AG09319 (cell line): ENCODE measurements around the gene SLC35C1.

Source experiments
- DNase-seq: peaks from one replicate; pipeline ENCODE4 v3.0.0-alpha.2; 2010; ENCODE audit warnings: low read depth; ENCODE audit errors: extremely low read depth
- TF ChIP-seq, protein P1 (sequence below): IDR thresholded peaks from 2 replicates; pipeline ENCODE4 v1.5.1; 2011; ENCODE audit warnings: low read depth, mild to moderate bottlenecking, inconsistent platforms, low read length, moderate library complexity

Gene SLC35C1

DNA sequence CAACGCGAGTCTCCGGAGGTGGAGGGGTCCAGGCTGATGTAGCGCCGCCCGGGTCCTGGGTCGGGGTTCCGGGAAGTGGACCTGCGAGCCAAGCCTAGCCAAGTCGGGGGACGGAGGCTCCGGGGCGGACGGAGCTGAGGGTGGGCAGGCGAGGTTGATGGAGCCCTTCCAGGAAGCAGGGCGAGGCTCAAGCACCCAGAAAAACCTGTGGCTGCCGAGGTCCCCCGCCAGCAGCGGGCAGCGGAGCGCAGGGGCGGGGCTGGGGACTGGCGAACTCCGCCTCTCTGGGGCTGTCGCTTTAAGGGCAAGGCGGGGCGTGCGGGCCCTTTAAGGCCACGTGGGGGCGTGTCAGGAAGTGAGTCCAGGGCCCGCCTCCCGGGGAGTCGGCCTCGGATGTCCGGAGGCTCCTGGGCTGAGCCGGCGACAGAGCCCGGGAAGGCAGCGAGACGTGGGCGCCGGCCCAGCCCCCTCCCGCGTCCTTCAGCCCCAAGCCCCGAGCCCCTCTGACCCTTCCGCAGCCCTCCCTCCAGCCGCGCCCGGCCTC is at the start of gene SLC35C1:
SLC35C1 (plus strand) TSS at position 389 of the 544 bp plus-strand sequence. CDS start 653 bp downstream, outside the sequence.
- TF ChIP-seq, protein P1, sequence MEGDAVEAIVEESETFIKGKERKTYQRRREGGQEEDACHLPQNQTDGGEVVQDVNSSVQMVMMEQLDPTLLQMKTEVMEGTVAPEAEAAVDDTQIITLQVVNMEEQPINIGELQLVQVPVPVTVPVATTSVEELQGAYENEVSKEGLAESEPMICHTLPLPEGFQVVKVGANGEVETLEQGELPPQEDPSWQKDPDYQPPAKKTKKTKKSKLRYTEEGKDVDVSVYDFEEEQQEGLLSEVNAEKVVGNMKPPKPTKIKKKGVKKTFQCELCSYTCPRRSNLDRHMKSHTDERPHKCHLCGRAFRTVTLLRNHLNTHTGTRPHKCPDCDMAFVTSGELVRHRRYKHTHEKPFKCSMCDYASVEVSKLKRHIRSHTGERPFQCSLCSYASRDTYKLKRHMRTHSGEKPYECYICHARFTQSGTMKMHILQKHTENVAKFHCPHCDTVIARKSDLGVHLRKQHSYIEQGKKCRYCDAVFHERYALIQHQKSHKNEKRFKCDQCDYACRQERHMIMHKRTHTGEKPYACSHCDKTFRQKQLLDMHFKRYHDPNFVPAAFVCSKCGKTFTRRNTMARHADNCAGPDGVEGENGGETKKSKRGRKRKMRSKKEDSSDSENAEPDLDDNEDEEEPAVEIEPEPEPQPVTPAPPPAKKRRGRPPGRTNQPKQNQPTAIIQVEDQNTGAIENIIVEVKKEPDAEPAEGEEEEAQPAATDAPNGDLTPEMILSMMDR, result peak; percentile 18; the same call in 1 of the 2 replicates
- peak; percentile 89 for DNase-seq

DNA sequence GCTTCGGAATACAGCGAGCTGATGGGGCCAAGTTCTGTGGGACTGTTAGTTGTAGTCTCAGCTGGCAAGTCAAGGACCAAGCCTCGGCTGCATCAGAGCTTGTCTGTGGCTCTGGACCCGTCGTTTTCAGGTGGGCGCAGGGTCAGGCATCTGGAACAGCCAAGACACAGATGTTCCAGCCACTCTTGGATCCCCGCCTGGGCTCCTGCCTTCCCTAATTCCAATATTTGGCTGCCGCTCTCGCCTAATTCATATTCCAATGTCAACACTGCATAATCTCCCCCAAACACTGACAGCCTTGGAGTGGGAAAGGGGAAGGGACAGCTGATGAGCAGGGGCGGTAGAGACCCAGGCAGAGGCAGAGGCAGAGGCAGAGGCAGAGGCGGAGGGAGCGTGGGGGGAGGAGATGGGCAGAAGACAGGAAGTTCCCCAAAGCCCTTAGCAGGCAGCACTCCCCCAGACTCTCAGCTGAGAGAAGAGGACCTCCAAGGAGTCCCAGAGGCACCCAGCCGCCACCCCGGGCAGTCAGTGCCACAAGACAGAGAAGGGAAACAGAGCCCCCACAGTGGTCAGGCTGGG is 49.6 kb upstream of the SLC35C1 start:
- TF ChIP-seq, protein P1, result no peak
- no peak for DNase-seq

DNA sequence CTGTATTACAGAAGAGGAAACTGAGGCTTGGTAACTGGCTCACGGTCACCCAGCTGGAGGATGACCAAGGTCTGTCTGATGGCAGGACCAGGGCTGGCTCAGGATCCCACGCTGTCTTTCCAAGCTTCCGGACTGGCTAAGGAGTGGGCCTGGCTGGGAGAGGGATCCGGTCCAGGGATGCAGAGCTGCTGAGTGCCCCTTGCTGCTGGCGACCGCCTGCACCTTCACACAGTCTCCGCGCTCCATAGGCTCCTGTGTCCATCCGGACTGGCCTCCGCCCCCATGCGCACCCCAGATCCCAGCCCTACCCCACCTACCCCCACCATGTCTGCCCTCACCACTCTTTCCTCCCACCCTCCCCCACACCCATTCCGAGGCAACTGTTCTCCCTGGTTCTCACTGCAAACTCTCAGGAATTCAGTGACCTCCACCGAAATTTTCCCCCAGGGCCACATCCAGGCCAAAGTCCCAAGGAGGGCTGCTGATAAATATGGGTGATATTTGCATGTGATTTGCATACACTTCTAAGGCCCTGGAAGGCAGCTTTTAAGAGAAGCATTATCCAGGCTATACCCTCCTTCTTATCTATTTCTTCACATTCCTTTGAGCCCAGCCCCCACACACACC is 48.5 kb upstream of the SLC35C1 start:
- DNase-seq, result no peak
- TF ChIP-seq, protein P1, result no peak

DNA sequence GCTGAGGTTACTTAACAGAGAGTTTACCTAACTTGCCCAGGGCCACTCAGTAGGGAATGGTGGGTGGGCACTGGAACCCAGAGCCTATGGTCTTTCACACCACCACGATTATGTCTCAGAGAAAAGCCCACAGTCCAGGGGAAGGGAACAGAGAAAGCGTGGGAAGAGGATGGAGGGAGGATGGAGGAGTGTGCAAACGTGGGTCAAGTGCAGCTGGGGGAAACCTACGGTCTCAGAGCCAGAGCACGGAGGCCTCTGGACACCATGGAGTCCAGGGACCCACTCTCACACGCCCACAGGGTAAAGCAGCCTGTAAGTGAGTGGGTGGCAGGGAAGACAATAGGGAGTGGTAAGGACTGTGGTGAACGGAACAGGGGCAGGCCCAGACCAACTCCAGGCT is 47.3 kb upstream of the SLC35C1 start:
- TF ChIP-seq, protein P1, result no peak
- DNase-seq, result no peak

DNA sequence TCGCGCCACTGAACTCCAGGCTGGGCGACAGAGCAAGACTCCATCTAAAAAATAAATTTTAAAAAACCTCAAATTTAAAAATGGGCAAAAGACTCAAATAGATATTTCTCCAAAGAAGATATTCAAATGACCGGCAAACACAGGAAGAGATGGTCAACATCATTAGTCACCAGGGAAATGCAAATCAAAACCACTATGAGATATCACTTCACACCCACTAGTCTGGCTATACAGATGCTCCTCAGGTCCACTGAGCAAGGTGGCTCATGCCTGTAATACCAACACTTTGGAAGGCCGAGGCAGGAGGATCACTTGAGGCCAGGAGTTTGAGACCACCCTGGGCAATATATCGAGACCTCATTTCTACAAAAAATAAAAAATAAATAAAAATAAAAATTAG is 43.3 kb upstream of the SLC35C1 start:
- DNase-seq, result no peak
- TF ChIP-seq, protein P1, result no peak

DNA sequence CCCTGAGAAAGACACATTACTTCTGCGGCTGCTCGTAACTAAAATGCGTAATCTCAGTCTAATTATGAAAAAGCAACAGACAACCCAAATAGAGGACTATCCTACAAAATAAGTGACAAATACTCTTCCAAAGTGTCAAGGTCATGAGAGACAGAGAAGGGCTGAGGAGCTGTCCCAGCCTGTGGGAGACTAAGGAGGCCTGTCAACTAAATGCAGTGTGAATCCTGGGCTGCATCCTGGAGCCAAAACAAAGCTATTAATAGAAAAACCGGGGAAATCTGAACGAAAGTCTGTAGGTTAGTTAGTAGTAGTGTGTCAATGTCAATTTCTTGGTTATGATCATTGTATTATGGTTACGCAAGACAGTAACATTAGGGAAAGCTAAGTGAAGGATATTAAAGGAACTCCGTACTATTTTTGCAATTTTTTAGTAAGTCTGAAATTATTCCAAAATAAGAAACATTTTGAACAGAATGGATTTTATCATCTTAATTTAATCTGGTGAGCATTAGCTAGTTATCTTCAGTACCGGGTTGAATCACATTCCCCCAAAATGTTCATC is 39.8 kb upstream of the SLC35C1 start:
- TF ChIP-seq, protein P1, result no peak
- DNase-seq, result no peak

DNA sequence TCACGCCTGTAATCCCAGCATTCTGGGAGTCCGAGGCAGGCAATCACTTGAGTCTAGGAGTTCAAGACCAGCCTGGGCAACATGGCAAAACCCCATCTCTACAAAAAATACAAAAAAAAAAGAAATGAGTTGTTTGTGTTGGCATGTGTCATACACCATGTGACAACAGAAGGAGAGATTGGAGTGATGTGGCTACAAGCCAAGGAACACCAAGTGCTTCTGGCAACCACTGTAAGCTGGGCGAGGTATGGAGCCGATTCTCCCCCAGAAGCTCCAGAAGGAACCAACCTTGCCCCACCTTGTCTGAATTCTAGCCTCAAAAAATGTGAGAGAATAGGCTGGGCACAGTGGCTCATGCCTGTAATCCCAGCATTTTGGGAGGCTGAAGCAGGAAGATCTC is 39.1 kb upstream of the SLC35C1 start:
- TF ChIP-seq, protein P1, result no peak
- no peak for DNase-seq
